GM20431 (cell line): ENCODE results near the gene CD274.
"Not testable (repeated sequence)": the region's sequence is repeated elsewhere in the genome, so short reads cannot be mapped to it uniquely, and the experiment has no call there.

Experiments
- in situ Hi-C: fragments of 300-500 bp; cut with MseI, MboI; formaldehyde crosslinking; loops from one replicate; pipeline ENCODE4 v1.15.0; 2020; ENCODE audit warnings: low sequenced_read_pairs; ENCODE audit not compliant: unreplicated experiment

The CD274 gene

GRCh38 chr9:5489630-5490490, 39.5 kb downstream of the CD274 start:
- in situ Hi-C loops, result no loop called here

GRCh38 chr9:5492965-5493678, 42.8 kb downstream of the CD274 start:
- in situ Hi-C loops, result no loop called here

- in situ Hi-C loops, result no loop called here
Observed at GRCh38 chr9:5493679-5494511, 43.6 kb downstream of the CD274 start.

GRCh38 chr9:5494765-5495164, 44.4 kb downstream of the CD274 start:
- in situ Hi-C loops, result not testable (repeated sequence)

- in situ Hi-C loops, result no loop called here
Observed at GRCh38 chr9:5499157-5499556, 48.8 kb downstream of the CD274 start.

- in situ Hi-C loops, result no loop called here
Observed at GRCh38 chr9:5499889-5500398, 49.6 kb downstream of the CD274 start.

- in situ Hi-C loops, result no loop called here
Observed at GRCh38 chr9:5500441-5501235, 50.3 kb downstream of the CD274 start.

GRCh38 chr9:5502553-5502952, 52.2 kb downstream of the CD274 start:
- in situ Hi-C loops, result no loop called here

- in situ Hi-C loops, result no loop called here
Observed at GRCh38 chr9:5509573-5509972, 59.2 kb downstream of the CD274 start.

GRCh38 chr9:5510360-5510931, 60.1 kb downstream of the CD274 start, which contains the start of gene PDCD1LG2:
TSS of gene PDCD1LG2 (plus strand) at chr9:5510531. CDS start at chr9:5522547, 12,016 bp downstream.
- in situ Hi-C loops, result no loop called here

GRCh38 chr9:5510989-5511388, 60.6 kb downstream of the CD274 start:
- in situ Hi-C loops, result no loop called here

GRCh38 chr9:5511476-5511875, 61.1 kb downstream of the CD274 start:
- in situ Hi-C loops, result no loop called here

- in situ Hi-C loops, result no loop called here
Observed at GRCh38 chr9:5511935-5512580, 61.7 kb downstream of the CD274 start.

GRCh38 chr9:5512658-5513452, 62.5 kb downstream of the CD274 start:
- in situ Hi-C loops, result no loop called here

- in situ Hi-C loops, result no loop called here
Observed at GRCh38 chr9:5513966-5514616, 63.7 kb downstream of the CD274 start.

- in situ Hi-C loops, result no loop called here
Observed at GRCh38 chr9:5514617-5515260, 64.4 kb downstream of the CD274 start.

GRCh38 chr9:5515261-5515650, 64.9 kb downstream of the CD274 start:
- in situ Hi-C loops, result no loop called here
